Measurements from ENCODE around the gene ATP6V1G2. TPM values are rescaled to one million over a fixed set of nuclear protein-coding genes. Genes with fewer than 3 reads are reported as not detected.
"Not testable (repeated sequence)": the region's sequence is repeated elsewhere in the genome, so short reads cannot be mapped to it uniquely, and the experiment has no call there.

The ATP6V1G2 gene
- total RNA-seq, 6 experiments from 2014 or later = 2.9 to 4.1 (median 3.2) TPM

- no peak overlapping the region for H3K4me3 Mint-ChIP-seq
- H3K4me1 Mint-ChIP-seq (ENCODE audit: low read depth) = peaks cover 47% of the 10 kb centered on the region
- no peak for DNase-seq
- peaks cover 25% of the 10 kb centered on the region for H3K36me3 Mint-ChIP-seq (ENCODE audit: low read depth)
- H3K27me3 Mint-ChIP-seq (ENCODE audit: insufficient read depth) = peaks cover 3% of the 10 kb centered on the region; the same call in 1 of the 2 replicates
- peak overlapping the region; percentile 85 for H3K27ac Mint-ChIP-seq
- no peaks in the 10 kb centered on the region for H3K9me3 Mint-ChIP-seq
- no peak for TF ChIP-seq CTCF (IDR thresholded peaks at IDR 0.05)
These were observed 11.9 kb upstream of the ATP6V1G2 start for GRCh38 chr6:31558318-31558625.

- Mint-ChIP-seq H3K4me1 (ENCODE audit: low read depth) (peaks cover 41% of the 10 kb centered on the region), H3K9me3 (no peaks in the 10 kb centered on the region), H3K4me3 (no peak overlapping the region), H3K27ac (peak overlapping the region; percentile 38; the same call in 1 of the 2 replicates), H3K36me3 (ENCODE audit: low read depth) (peaks cover 25% of the 10 kb centered on the region), H3K27me3 (ENCODE audit: insufficient read depth) (no peaks in the 10 kb centered on the region)
- no peak for TF ChIP-seq CTCF (IDR thresholded peaks at IDR 0.05)
- DNase-seq = no peak
These were observed 11.3 kb upstream of the ATP6V1G2 start for GRCh38 chr6:31557443-31558317.

GRCh38 chr6:31556307-31556706 lies 9.9 kb upstream of the ATP6V1G2 start:
- Mint-ChIP-seq H3K27ac (no peak overlapping the region), H3K4me3 (no peak overlapping the region), H3K9me3 (no peaks in the 10 kb centered on the region), H3K27me3 (ENCODE audit: insufficient read depth) (peaks cover 2% of the 10 kb centered on the region; the same call in 1 of the 2 replicates), H3K4me1 (ENCODE audit: low read depth) (peaks cover 31% of the 10 kb centered on the region), H3K36me3 (ENCODE audit: low read depth) (peaks cover 20% of the 10 kb centered on the region)
- no peak for DNase-seq
- TF ChIP-seq CTCF (IDR thresholded peaks at IDR 0.05) = no peak

GRCh38 chr6:31551371-31551770 lies 5.0 kb upstream of the ATP6V1G2 start:
- Mint-ChIP-seq H3K4me1 (ENCODE audit: low read depth) (peaks cover 29% of the 10 kb centered on the region), H3K27ac (peak overlapping the region; percentile 42; the same call in 1 of the 2 replicates), H3K36me3 (ENCODE audit: low read depth) (peaks cover 14% of the 10 kb centered on the region; the same call in 1 of the 2 replicates)
- H3K9me3 Mint-ChIP-seq; H3K4me3 Mint-ChIP-seq; H3K27me3 Mint-ChIP-seq (ENCODE audit: insufficient read depth): not testable (repeated sequence)
- peak; percentile 59 for DNase-seq
- peak; percentile 73 for TF ChIP-seq CTCF (IDR thresholded peaks at IDR 0.05)

- Mint-ChIP-seq H3K4me1 (ENCODE audit: low read depth) (peaks cover 46% of the 10 kb centered on the region), H3K4me3 (peak overlapping the region; percentile 91), H3K27ac (peak overlapping the region; percentile 91), H3K27me3 (ENCODE audit: insufficient read depth) (peaks cover 2% of the 10 kb centered on the region; the same call in 1 of the 2 replicates), H3K36me3 (ENCODE audit: low read depth) (peaks cover 14% of the 10 kb centered on the region; the same call in 1 of the 2 replicates), H3K9me3 (no peaks in the 10 kb centered on the region)
- no peak for TF ChIP-seq CTCF (IDR thresholded peaks at IDR 0.05)
- DNase-seq = no peak
These were observed 2.1 kb upstream of the ATP6V1G2 start for GRCh38 chr6:31548544-31548873.
